Measurements from ENCODE around the gene COG1. TPM values are rescaled to one million over a fixed set of nuclear protein-coding genes. Genes with fewer than 3 reads are reported as not detected.

COG1 gene
- total RNA-seq, 1 experiment from 2014 or later = 26.5 TPM

GRCh38 chr17:73209436-73209835 is 16.6 kb downstream of the COG1 start:
- no peaks in the 10 kb centered on the region for H3K27me3 Mint-ChIP-seq (ENCODE audit: low read depth)
- H3K18ac ChIP-seq (ENCODE audit: insufficient read length, low read depth, low read length) = no peak overlapping the region
- no peak overlapping the region for H2AFZ ChIP-seq (ENCODE audit: low read length)
- H2BK5ac ChIP-seq (ENCODE audit: insufficient read length, low read length) = no peak overlapping the region
- H4K8ac ChIP-seq (replicated peaks; ENCODE audit: insufficient read length, low read depth, low read length) = no peak overlapping the region
- no peak overlapping the region for H3K9ac ChIP-seq (ENCODE audit: extremely low read depth, insufficient read length, low read length)
- no peaks in the 10 kb centered on the region for H3K4me1 Mint-ChIP-seq
- WGBS (ENCODE audit: extremely low coverage, insufficient read length, low lambda C conversion rate) = no CpG with 5 or more reads among the region's 13 CpGs
- H2BK12ac ChIP-seq (ENCODE audit: insufficient read length, low read depth, low read length) = no peak overlapping the region
- H3K4me2 ChIP-seq (ENCODE audit: insufficient read depth, insufficient read length, low read length) = no peak overlapping the region
- H3K9me3 ChIP-seq (ENCODE audit: control insufficient read depth, low read depth, low read length) = no peaks in the 10 kb centered on the region
- no peaks in the 10 kb centered on the region for H3K79me1 ChIP-seq (ENCODE audit: insufficient read depth, low read depth, low read length, poor library complexity, severe bottlenecking)
- H2AK5ac ChIP-seq (ENCODE audit: insufficient read length, low read length) = no peak overlapping the region
- peaks cover 26 to 55% (median 55%) of the 10 kb centered on the region in 3 experiments; a peak in 6 of 7 replicates for H3K36me3 Mint-ChIP-seq (ENCODE audit: insufficient read depth in 1 of 3, low read depth in 3 of 3)
- no peaks in the 10 kb centered on the region for H3K9me3 Mint-ChIP-seq
- H4K5ac ChIP-seq (ENCODE audit: insufficient read length, low read depth, low read length) = no peak overlapping the region
- no peak for DNase-seq
- no peak overlapping the region for H3T11ph ChIP-seq (ENCODE audit: low read length)
- no peak overlapping the region for H3K27ac ChIP-seq (ENCODE audit: insufficient read length, low read depth, low read length)
- no peaks in the 10 kb centered on the region for H4K20me1 ChIP-seq (ENCODE audit: control insufficient read depth, insufficient read depth, insufficient read length)
- no peak overlapping the region for H2BK15ac ChIP-seq (ENCODE audit: low read depth, low read length)
- no peaks in the 10 kb centered on the region for H3K23me2 ChIP-seq (ENCODE audit: insufficient read length, low read depth, low read length, poor library complexity, severe bottlenecking)
- H3K4me3 Mint-ChIP-seq = no peak overlapping the region
- no peak overlapping the region for H3K14ac ChIP-seq (ENCODE audit: insufficient read depth, low read length)
- H3K79me2 ChIP-seq (ENCODE audit: insufficient read depth, low read length) = no peaks in the 10 kb centered on the region; the same call in 1 of the 2 replicates
- no peaks in the 10 kb centered on the region for H3K27me3 ChIP-seq (ENCODE audit: insufficient read depth, low read length)
- H2BK120ac ChIP-seq (ENCODE audit: low read depth, low read length, poor library complexity, severe bottlenecking) = no peak overlapping the region
- H3K23ac ChIP-seq (ENCODE audit: insufficient read length, low read depth, low read length) = no peak overlapping the region
- H4K91ac ChIP-seq (ENCODE audit: insufficient read length, low read depth, low read length) = no peak overlapping the region
- no peak for TF ChIP-seq CTCF (conservative IDR thresholded peaks at IDR 0.05)
- 0 out of 7 replicates have a peak overlapping the region, but pooled peaks of 1 of the 3 experiments have one; percentile 19 for H3K27ac Mint-ChIP-seq
- H3K4ac ChIP-seq (ENCODE audit: low read depth, low read length) = no peak overlapping the region
- no peak overlapping the region for H3K56ac ChIP-seq (ENCODE audit: insufficient read length, low read depth, low read length)
- H2BK20ac ChIP-seq (ENCODE audit: low read depth, low read length, poor library complexity, severe bottlenecking) = no peak overlapping the region
- H3K4me1 ChIP-seq (ENCODE audit: insufficient read depth, low read length) = no peaks in the 10 kb centered on the region
